ENCODE data around the gene DRG1. TPM values are rescaled to one million over a fixed set of nuclear protein-coding genes. Genes with fewer than 3 reads are reported as not detected.

Gene DRG1
- total and polyA plus RNA-seq, 2 of the 4 experiments (the other 2 are of a cell fraction): 54.8 to 141 TPM

DNA sequence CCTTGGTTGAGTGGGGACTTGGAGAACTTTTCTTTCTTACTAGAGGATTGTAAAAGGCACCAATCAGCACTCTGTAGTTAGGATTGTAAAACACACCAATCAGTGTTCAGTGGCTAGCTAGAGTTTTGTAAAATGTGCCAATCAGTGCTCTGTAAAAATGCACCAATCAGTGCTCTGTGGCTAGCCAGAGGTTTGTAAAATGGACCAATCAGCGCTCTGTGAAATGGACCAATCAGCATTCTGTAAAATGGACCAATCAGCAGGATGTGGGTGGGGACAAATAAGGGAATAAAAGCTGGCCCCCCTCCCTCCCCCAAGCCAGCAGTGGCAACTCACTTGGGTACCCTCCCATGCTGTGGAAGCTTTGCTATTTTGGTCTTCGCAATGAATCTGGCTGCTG, 5.5 kb upstream of the DRG1 start:
- H3K18ac ChIP-seq (ENCODE audit: low read depth, low read length): no peak overlapping the region
- H3K27me3 ChIP-seq (ENCODE audit: control insufficient read depth, insufficient read depth, low read length): no peaks in the 10 kb centered on the region
- in situ Hi-C loops (cut with MboI; ENCODE audit: low sequenced_read_pairs) (no loop called here), intact Hi-C loops (cut with micrococcal nuclease) (no loop called here), dilution Hi-C loops (cut with HindIII; ENCODE audit: low sequenced_read_pairs, unreplicated experiment) (no loop called here)
- H3K9ac ChIP-seq (ENCODE audit: low read depth, low read length): no peak overlapping the region
- no peak overlapping the region for H2AK9ac ChIP-seq (replicated peaks; ENCODE audit: low read depth, low read length, poor library complexity)
- H4K20me1 ChIP-seq (ENCODE audit: insufficient read depth, low read length): no peaks in the 10 kb centered on the region
- H4K8ac ChIP-seq (ENCODE audit: low read depth in 2 of 2, low read length in 2 of 2): no peak overlapping the region
- no peaks in the 10 kb centered on the region for H3K9me3 ChIP-seq (ENCODE audit: control insufficient read depth, insufficient read depth, low read length)
- H3K4me1 ChIP-seq (ENCODE audit: control insufficient read depth, insufficient read depth, low read length): peaks cover 2% of the 10 kb centered on the region; the same call in 1 of the 2 replicates
- H4K91ac ChIP-seq (ENCODE audit: insufficient read depth, low read depth, low read length): no peak overlapping the region
- H3K14ac ChIP-seq (replicated peaks; ENCODE audit: low read depth, low read length): no peak overlapping the region
- H4K5ac ChIP-seq (ENCODE audit: low read depth, low read length): no peak overlapping the region
- ChIA-PET CTCF (no interaction called here), POLR2A (ENCODE audit: unreplicated experiment) (no interaction called here)
- no TSS peak for BruUV-seq (replicated peaks)
- DNase-seq (no peak), ATAC-seq (ENCODE audit: low read depth) (no peak)
- 0 out of 4 replicates have a peak, but pooled peaks cover 0 to under 1% of the 10 kb centered on the region in 2 experiments for H3K79me1 ChIP-seq (ENCODE audit: low read depth in 1 of 2, low read length in 2 of 2)
- no peak overlapping the region for H3K4me3 ChIP-seq (ENCODE audit: insufficient read depth, low read depth, low read length)
- TF ChIP-seq MAZ (IDR thresholded peaks at IDR 0.05; ENCODE audit: borderline replicate concordance, low read depth, low read length) (no peak), BHLHE40 (IDR thresholded peaks at IDR 0.05; ENCODE audit: low read depth, low read length) (no peak), RFX5 (IDR thresholded peaks at IDR 0.05; ENCODE audit: low read depth, low read length) (no peak), CHD1 (IDR thresholded peaks at IDR 0.05; ENCODE audit: low read depth, low read length) (no peak), FOS (IDR thresholded peaks at IDR 0.05; ENCODE audit: low read depth, low read length) (no peak), MAFK (IDR thresholded peaks at IDR 0.05; ENCODE audit: low read depth, low read length) (no peak), SMC3 (IDR thresholded peaks at IDR 0.05; ENCODE audit: low read depth, low read length) (no peak)
- TF ChIP-seq, protein P1, sequence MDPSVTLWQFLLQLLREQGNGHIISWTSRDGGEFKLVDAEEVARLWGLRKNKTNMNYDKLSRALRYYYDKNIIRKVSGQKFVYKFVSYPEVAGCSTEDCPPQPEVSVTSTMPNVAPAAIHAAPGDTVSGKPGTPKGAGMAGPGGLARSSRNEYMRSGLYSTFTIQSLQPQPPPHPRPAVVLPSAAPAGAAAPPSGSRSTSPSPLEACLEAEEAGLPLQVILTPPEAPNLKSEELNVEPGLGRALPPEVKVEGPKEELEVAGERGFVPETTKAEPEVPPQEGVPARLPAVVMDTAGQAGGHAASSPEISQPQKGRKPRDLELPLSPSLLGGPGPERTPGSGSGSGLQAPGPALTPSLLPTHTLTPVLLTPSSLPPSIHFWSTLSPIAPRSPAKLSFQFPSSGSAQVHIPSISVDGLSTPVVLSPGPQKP (IDR thresholded peaks at IDR 0.05; ENCODE audit: borderline replicate concordance, low read depth, low read length): no peak
- H2BK120ac ChIP-seq (ENCODE audit: low read depth, low read length): no peak overlapping the region
- H3K23ac ChIP-seq (ENCODE audit: low read depth, low read length): no peak overlapping the region
- no peak overlapping the region for H3K4me2 ChIP-seq (ENCODE audit: low read depth, low read length)
- H3K4ac ChIP-seq (ENCODE audit: low read depth, low read length): no peak overlapping the region
- no peak overlapping the region for H2AK5ac ChIP-seq (ENCODE audit: low read depth, low read length)
- no peak overlapping the region for H3K56ac ChIP-seq (ENCODE audit: extremely low read depth, insufficient read depth, low read length)
- no peak overlapping the region for H2BK20ac ChIP-seq (ENCODE audit: low read depth, low read length)
- no peaks in the 10 kb centered on the region for H3K36me3 ChIP-seq (ENCODE audit: control insufficient read depth, insufficient read depth, low read length)
- no peak overlapping the region for H2BK5ac ChIP-seq (ENCODE audit: low read depth, low read length, poor library complexity, severe bottlenecking)
- H2AFZ ChIP-seq (replicated peaks; ENCODE audit: low read length, poor library complexity): peak overlapping the region; percentile 49
- peaks cover 2% of the 10 kb centered on the region; the same call in 1 of the 2 replicates for H3K9me1 ChIP-seq (ENCODE audit: insufficient read depth, low read length)
- 100% methylated on average over 1 of the region's 2 CpGs; no CpG with 5 or more reads in 1 of the 2 experiments for WGBS, 2 experiments (ENCODE audit: extremely low coverage in 2 of 2, insufficient read length in 1 of 2)
- no peak overlapping the region for H3K27ac ChIP-seq (ENCODE audit: insufficient read depth, low read length)
- no peak overlapping the region for H2BK15ac ChIP-seq (ENCODE audit: low read depth, low read length)
